Skeletal muscle satellite cell (primary cell): ENCODE data around the gene CAMKK1.

Experiments used
- H3K27me3 ChIP-seq: 2 replicates; pipeline ENCODE4 v1.7.0; 2013; ENCODE audit warnings: low read length; ENCODE audit not compliant: control insufficient read depth, insufficient read depth
- H3K36me3 ChIP-seq: 2 replicates; pipeline ENCODE4 v1.7.0; 2013; ENCODE audit warnings: mild to moderate bottlenecking, control low read depth, low read length; ENCODE audit not compliant: insufficient read depth
- H3K4me1 ChIP-seq: 2 replicates; pipeline ENCODE4 v1.7.0; 2013; ENCODE audit warnings: low read length; ENCODE audit not compliant: control insufficient read depth, insufficient read depth
- H3K4me2 ChIP-seq: 2 replicates; pipeline ENCODE4 v1.7.0; 2013; ENCODE audit warnings: mild to moderate bottlenecking, low read length
- H3K4me3 ChIP-seq: 2 replicates; pipeline ENCODE4 v1.7.0; 2013; ENCODE audit warnings: low read length
- H3K9ac ChIP-seq: 2 replicates; pipeline ENCODE4 v1.7.0; 2013; ENCODE audit warnings: mild to moderate bottlenecking, low read depth, low read length, moderate library complexity
- H3K9me3 ChIP-seq: replicated peaks from 2 replicates; pipeline ENCODE4 v1.7.0; 2013; ENCODE audit warnings: mild to moderate bottlenecking, control low read depth, low read length

Gene CAMKK1

GRCh38 chr17:3925684-3926485, 33.0 kb upstream of the CAMKK1 start:
- Histone ChIP-seq H3K4me3 (no peak overlapping the region), H3K36me3 (no peaks in the 10 kb centered on the region), H3K9me3 (no peaks in the 10 kb centered on the region), H3K27me3 (peaks cover 13% of the 10 kb centered on the region), H3K4me2 (no peak overlapping the region), H3K9ac (no peak overlapping the region), H3K4me1 (no peaks in the 10 kb centered on the region)

DNA sequence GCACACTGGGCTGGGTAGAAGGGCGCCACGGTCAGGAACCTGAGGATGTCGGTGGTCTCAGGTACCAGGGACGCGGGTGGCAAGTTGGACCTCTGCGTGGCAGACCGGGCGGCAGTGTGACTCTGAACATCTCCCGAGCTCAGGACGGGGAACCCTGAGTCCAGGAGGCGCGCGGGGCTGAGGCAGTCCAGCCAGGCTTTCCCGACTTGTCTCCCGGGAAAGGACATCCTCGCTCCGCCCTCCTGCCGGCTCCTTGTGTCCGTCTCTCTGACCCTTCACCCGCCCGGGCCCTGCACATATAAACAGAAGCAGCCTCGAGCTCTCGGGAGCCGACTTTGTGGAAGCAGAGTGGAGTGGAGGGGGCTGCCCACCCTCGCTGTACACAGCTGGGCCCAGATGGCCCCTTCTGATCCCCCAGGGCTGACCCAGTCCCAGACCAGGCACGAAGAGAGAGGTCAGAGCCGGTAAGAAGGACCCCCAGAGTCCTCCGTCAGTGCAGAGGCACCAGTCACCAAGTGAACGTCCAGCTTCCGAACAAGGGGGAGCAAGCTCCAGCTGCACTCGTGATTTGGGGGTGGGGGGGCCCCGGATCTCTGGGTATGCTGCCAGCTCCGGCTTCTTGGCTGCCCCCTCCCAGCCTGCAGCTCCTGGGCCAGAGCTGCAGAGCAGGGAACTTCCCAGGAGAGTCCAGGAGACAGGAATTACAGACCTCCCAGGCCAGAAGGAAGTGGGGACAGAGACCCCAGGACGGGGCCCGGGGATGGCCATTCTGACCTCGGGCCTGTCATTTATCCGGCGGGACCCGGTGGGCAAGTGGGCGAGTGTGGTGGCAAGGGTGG, 31.9 kb upstream of the CAMKK1 start:
- no peak overlapping the region for H3K9ac ChIP-seq
- H3K4me1 ChIP-seq = no peaks in the 10 kb centered on the region
- no peaks in the 10 kb centered on the region for H3K36me3 ChIP-seq
- no peak overlapping the region for H3K4me3 ChIP-seq
- H3K27me3 ChIP-seq = peaks cover 13% of the 10 kb centered on the region
- H3K9me3 ChIP-seq = no peaks in the 10 kb centered on the region
- H3K4me2 ChIP-seq = no peak overlapping the region

- Histone ChIP-seq H3K36me3 (no peaks in the 10 kb centered on the region), H3K27me3 (peaks cover 13% of the 10 kb centered on the region), H3K9ac (no peak overlapping the region), H3K4me1 (no peaks in the 10 kb centered on the region), H3K9me3 (no peaks in the 10 kb centered on the region), H3K4me2 (no peak overlapping the region), H3K4me3 (no peak overlapping the region)
Measured at GRCh38 chr17:3923466-3924190, 30.8 kb upstream of the CAMKK1 start.

GRCh38 chr17:3922765-3923164, 29.9 kb upstream of the CAMKK1 start:
- no peak overlapping the region for H3K9ac ChIP-seq
- no peaks in the 10 kb centered on the region for H3K36me3 ChIP-seq
- H3K4me1 ChIP-seq = no peaks in the 10 kb centered on the region
- peaks cover 13% of the 10 kb centered on the region for H3K27me3 ChIP-seq
- H3K4me3 ChIP-seq = no peak overlapping the region
- no peaks in the 10 kb centered on the region for H3K9me3 ChIP-seq
- no peak overlapping the region for H3K4me2 ChIP-seq

DNA sequence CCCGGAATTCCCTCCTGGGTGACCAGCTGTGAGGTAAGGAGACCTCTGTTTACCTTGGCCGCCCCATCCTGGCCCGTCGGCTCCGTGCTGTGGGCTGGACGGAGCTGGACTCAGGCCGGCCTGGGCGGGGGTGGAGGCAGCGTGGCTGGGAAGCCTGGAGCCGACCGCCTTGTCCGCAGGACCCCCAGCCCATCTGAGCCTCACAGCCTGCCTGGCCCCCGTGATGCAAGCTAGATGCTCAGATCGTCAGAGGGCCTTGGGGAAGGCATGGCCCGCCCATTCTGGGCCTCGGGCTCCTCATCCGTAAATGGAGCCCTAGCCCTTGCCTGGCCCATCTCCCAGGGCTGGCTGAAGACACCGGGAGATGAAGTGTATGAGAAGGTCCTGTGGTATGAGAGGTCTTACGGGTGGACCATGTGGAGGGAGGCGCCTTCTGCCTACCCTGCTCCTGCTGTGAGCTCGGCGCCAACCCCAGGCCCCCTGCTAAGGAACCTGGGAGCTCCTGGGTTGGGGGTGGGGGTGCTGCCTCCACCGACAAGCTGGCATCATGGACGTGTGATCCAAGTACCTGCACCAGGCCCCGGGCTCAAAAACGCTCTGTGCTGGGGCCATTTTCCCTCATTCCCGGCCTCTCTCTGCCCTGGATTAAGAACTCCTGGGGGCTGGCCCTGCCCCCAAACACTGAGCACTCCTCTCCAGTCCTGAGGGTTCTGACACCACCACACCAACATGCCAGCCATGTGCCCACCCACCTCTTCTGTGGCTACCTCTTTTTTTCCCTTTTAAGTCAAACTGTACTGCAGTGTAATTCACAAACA, 28.9 kb upstream of the CAMKK1 start:
- Histone ChIP-seq H3K9ac (no peak overlapping the region), H3K36me3 (no peaks in the 10 kb centered on the region), H3K4me1 (no peaks in the 10 kb centered on the region), H3K4me2 (no peak overlapping the region), H3K4me3 (no peak overlapping the region), H3K27me3 (peaks cover 13% of the 10 kb centered on the region), H3K9me3 (no peaks in the 10 kb centered on the region)

DNA sequence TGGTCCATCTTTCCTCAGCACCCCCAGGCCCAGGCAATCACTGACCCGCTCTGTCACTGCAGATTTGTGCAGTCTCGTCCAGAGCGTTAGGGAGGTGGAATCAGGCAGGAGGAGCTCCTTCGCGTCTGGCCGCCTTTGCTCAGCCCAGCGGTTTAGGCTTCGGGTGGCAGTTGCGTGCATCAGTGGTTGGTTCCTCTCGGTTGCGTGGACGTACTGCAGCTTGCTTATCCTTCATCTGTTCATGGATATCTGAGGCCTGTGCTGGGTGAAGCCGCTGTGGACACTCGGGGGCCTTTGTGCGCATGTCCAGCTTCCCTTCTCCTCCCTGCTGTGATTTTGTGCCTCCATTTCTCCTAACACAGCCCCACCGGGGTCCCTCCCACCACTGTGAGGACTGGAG, 28.2 kb upstream of the CAMKK1 start:
- Histone ChIP-seq H3K4me1 (no peaks in the 10 kb centered on the region), H3K4me3 (no peak overlapping the region), H3K27me3 (peaks cover 13% of the 10 kb centered on the region), H3K9ac (no peak overlapping the region), H3K4me2 (no peak overlapping the region), H3K9me3 (no peaks in the 10 kb centered on the region), H3K36me3 (no peaks in the 10 kb centered on the region)

GRCh38 chr17:3919123-3919624, 26.3 kb upstream of the CAMKK1 start:
- no peak overlapping the region for H3K4me2 ChIP-seq
- no peaks in the 10 kb centered on the region for H3K27me3 ChIP-seq
- H3K4me1 ChIP-seq = no peaks in the 10 kb centered on the region
- no peaks in the 10 kb centered on the region for H3K36me3 ChIP-seq
- H3K4me3 ChIP-seq = no peak overlapping the region
- no peak overlapping the region for H3K9ac ChIP-seq
- H3K9me3 ChIP-seq = no peaks in the 10 kb centered on the region

- no peak overlapping the region for H3K4me2 ChIP-seq
- no peaks in the 10 kb centered on the region for H3K27me3 ChIP-seq
- H3K9me3 ChIP-seq = no peaks in the 10 kb centered on the region
- no peak overlapping the region for H3K9ac ChIP-seq
- no peak overlapping the region for H3K4me3 ChIP-seq
- no peaks in the 10 kb centered on the region for H3K4me1 ChIP-seq
- H3K36me3 ChIP-seq = no peaks in the 10 kb centered on the region
Measured at GRCh38 chr17:3918372-3919122, 25.7 kb upstream of the CAMKK1 start.

DNA sequence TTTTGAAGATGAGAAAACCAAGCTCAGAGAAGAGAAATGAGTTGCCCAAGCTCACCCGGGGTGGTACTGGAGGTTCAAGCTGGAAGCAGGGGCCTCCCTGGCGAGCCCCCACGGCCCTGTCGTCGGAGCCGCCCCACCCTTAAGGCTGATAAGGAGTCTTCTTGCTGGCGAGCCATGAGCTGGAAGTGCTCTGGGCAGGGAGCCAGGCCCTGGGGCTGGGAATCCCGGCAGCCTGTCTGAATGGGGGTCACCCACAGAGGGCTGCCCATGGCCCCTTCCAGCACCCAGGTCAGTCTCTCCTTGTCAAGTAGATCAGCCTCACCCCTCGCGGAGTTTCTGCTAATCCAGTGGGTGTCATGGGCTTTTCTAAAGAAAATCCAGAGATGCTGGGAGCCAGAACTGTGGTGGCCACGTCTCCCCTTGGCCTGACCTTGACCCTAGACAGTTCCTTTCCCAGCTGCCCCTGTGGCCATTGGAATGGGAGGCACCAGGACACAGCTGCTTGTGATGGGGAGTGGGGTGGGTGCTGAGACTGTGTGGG, 24.6 kb upstream of the CAMKK1 start:
- Histone ChIP-seq H3K36me3 (no peaks in the 10 kb centered on the region), H3K4me2 (no peak overlapping the region), H3K9ac (no peak overlapping the region), H3K27me3 (peaks cover 4% of the 10 kb centered on the region), H3K4me1 (no peaks in the 10 kb centered on the region), H3K9me3 (no peaks in the 10 kb centered on the region), H3K4me3 (no peak overlapping the region)

DNA sequence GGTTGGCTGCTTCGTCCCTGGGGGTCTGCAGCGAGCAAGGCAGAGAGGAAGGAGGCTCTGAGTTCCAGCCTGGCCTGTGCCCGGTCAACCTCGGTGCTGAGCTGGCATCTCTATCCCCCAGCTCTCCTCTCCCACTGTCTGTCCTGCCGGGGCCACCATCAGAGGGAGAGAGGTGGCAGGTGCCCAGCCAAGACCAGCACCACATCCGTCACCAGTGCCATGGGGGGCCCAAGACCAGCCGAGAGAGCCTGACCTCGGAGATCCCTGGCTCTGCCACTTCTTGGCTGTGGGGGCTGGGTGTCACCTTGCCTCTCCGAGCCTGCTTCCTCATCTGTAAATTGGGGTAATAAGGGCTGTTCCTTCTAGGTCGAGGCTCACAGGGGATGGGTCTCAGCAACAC, 24.0 kb upstream of the CAMKK1 start:
- Histone ChIP-seq H3K4me1 (no peaks in the 10 kb centered on the region), H3K27me3 (peaks cover 4% of the 10 kb centered on the region), H3K36me3 (no peaks in the 10 kb centered on the region), H3K9me3 (no peaks in the 10 kb centered on the region), H3K9ac (no peak overlapping the region), H3K4me2 (no peak overlapping the region), H3K4me3 (no peak overlapping the region)
